ENCODE results near the gene STEAP1B.

Gene STEAP1B

DNA sequence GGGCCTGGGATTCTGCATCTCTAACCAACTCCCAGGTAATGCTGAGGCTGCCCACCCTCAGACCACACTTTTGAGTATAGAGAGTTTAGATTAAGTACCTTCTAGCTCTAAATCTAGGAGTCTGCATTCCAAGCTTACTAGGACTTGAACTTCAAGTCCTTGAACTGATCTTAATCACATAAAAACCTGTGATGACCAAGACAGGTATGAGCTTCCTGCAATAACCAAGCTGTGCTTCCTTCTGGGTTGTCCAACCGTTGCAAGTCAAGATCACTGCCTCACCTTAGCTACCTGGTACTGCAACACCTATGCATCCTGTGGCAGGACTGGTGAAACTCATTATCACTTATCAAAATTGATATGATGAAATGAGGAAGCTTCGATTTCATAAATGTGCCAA lies 110.1 kb downstream of the STEAP1B start:
- Histone ChIP-seq H3K4me3 (no peak overlapping the region), H3K9ac (no peak overlapping the region), H3K27me3 (no peaks in the 10 kb centered on the region), H3K4me2 (peak overlapping the region; percentile 72; the same call in 1 of the 2 replicates), H4K20me1 (no peaks in the 10 kb centered on the region), H3K9me3 (peaks cover 16% of the 10 kb centered on the region), H3K27ac (peak overlapping the region; percentile 18; the same call in 1 of the 2 replicates), H3K4me1 (peaks cover 52% of the 10 kb centered on the region), H3K36me3 (no peaks in the 10 kb centered on the region)
- TF ChIP-seq Cebpa-rat (IDR thresholded peaks at IDR 0.05): no peak

DNA sequence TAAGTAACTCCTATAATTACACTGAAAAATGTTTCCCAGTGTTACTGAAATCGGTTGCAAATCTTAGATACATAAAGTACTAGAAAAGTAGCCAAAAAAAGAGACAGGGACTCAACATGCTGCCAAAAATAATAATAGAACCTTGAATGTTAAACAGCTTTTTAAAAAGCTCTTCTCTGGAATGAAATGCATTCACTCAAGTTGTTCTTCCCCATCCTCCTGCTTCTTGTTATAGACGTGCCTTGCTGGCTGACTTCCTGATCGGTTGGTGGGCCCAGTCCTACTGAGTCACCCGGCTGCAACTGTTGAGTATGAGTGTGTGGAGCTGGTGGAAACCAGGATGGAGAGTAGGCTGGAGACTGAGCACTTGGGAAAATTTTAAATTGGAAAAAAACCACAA lies 112.4 kb downstream of the STEAP1B start:
- Histone ChIP-seq H3K27me3 (no peaks in the 10 kb centered on the region), H3K9me3 (peaks cover 20% of the 10 kb centered on the region), H3K4me2 (peak overlapping the region; percentile 72), H4K20me1 (no peaks in the 10 kb centered on the region), H3K9ac (0 out of 2 replicates have a peak overlapping the region, but pooled peaks have one; percentile 23), H3K36me3 (no peaks in the 10 kb centered on the region), H3K4me1 (peaks cover 54% of the 10 kb centered on the region), H3K4me3 (no peak overlapping the region; the same call in 1 of the 2 replicates), H3K27ac (peak overlapping the region; percentile 74)
- no peak for TF ChIP-seq Cebpa-rat (IDR thresholded peaks at IDR 0.05)

DNA sequence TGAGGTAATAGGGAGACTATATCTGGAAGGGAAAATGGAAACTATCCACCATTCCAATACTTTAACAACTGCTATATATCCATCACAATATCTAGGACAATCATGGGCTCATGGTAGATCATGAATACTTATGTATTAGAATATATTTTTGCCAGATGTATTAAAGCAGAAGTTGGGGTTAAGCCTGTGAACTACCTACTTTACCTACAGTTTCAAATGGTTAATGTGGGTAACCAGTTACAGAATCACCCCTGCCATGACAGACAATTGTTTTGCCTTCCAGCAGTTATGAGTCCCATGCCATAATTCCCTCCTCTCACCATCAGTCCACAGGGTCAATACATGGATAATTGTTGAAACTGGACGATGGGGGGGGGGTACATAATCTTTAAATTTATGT lies 113.1 kb downstream of the STEAP1B start:
- TF ChIP-seq Cebpa-rat (IDR thresholded peaks at IDR 0.05): no peak
- H3K4me3 ChIP-seq: no peak overlapping the region
- no peaks in the 10 kb centered on the region for H3K27me3 ChIP-seq
- peaks cover 20% of the 10 kb centered on the region for H3K9me3 ChIP-seq
- H3K27ac ChIP-seq: no peak overlapping the region
- H3K4me1 ChIP-seq: peaks cover 54% of the 10 kb centered on the region
- H3K9ac ChIP-seq: no peak overlapping the region
- peak overlapping the region; percentile 17; the same call in 1 of the 2 replicates for H3K4me2 ChIP-seq
- H3K36me3 ChIP-seq: no peaks in the 10 kb centered on the region
- H4K20me1 ChIP-seq: no peaks in the 10 kb centered on the region

DNA sequence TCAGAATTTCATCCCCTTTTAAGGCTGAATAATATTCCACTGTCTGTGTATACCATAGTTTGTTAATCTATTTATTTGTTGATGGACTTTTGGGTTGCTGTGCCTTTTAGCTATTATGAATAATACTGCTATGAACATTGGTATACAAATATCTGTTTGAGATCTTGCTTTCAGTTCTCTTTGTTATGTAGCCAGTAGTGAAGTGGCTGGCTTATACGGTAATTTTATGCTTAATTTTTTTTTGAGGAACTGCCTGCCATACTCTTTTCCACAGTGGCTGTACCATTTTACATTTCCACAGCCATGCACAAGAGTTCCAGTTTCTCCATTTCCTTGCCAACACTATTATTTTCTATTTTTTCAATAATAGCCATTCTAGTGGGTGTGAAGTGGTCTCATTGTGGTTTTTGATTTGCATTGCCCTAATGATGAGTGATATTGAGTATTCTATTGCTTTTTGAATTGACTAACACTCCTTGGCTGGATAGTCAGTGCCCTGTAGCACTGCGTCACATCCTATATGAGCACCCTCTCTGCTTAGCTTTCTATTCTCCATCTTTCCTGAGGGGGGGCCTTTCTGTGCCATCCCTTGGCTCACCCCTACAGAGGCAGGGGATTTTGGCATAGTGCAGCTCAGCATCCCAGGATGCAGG lies 113.7 kb downstream of the STEAP1B start:
- Histone ChIP-seq H3K9ac (no peak overlapping the region), H4K20me1 (no peaks in the 10 kb centered on the region), H3K4me1 (peaks cover 54% of the 10 kb centered on the region), H3K27me3 (no peaks in the 10 kb centered on the region), H3K4me2 (no peak overlapping the region), H3K27ac (no peak overlapping the region), H3K36me3 (no peaks in the 10 kb centered on the region), H3K9me3 (peaks cover 20% of the 10 kb centered on the region), H3K4me3 (no peak overlapping the region)
- TF ChIP-seq Cebpa-rat (IDR thresholded peaks at IDR 0.05): no peak

DNA sequence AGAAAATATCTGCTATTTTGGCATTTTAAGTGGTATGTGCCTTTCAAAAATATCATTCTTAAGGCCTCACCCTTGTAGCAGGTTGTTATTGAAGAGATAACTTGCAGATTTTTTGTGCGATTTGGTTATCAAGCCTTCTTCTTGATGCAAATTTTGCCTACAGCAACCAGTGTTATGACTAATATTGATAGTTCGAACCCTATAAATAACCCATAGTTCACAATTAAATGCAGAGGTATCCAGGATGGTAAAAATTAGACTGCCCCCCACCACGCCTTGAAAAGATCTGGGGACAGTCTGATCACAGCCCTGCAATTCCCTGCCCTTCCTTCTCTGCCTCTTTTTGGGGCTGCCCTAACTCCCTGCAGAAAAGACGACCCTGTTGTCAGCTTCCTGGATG lies 114.7 kb downstream of the STEAP1B start:
- peaks cover 49% of the 10 kb centered on the region for H3K4me1 ChIP-seq
- no peak overlapping the region for H3K27ac ChIP-seq

DNA sequence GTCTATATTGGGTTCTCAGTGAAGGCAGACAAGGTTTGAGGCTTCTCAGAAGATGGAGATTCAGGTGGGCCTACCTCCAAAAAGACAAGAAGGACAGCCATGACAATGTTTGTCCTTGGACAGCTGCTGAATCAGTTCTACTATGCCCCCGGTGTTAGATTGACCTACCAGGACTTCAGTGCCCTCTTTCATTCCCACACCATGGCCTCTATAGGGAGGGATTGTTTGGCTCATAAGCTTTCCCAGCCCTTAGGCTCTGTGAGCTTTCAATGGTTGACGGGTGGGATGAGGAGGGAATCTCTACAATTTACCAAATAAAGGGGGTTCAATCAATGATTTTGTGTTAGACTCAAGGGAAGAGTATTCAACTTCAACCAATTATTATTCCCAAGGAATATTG lies 119.7 kb downstream of the STEAP1B start:
- Histone ChIP-seq H3K4me1 (peaks cover 9% of the 10 kb centered on the region), H4K20me1 (no peaks in the 10 kb centered on the region)
- TF ChIP-seq Cebpa-rat (IDR thresholded peaks at IDR 0.05): no peak

More for the DNA sequence above, 114.7 kb downstream of the STEAP1B start:
- Histone ChIP-seq H4K20me1 (no peaks in the 10 kb centered on the region), H3K36me3 (no peaks in the 10 kb centered on the region), H3K4me3 (no peak overlapping the region), H3K9ac (no peak overlapping the region), H3K9me3 (peaks cover 20% of the 10 kb centered on the region), H3K27me3 (no peaks in the 10 kb centered on the region), H3K4me2 (no peak overlapping the region)
- TF ChIP-seq Cebpa-rat (IDR thresholded peaks at IDR 0.05): no peak

DNA sequence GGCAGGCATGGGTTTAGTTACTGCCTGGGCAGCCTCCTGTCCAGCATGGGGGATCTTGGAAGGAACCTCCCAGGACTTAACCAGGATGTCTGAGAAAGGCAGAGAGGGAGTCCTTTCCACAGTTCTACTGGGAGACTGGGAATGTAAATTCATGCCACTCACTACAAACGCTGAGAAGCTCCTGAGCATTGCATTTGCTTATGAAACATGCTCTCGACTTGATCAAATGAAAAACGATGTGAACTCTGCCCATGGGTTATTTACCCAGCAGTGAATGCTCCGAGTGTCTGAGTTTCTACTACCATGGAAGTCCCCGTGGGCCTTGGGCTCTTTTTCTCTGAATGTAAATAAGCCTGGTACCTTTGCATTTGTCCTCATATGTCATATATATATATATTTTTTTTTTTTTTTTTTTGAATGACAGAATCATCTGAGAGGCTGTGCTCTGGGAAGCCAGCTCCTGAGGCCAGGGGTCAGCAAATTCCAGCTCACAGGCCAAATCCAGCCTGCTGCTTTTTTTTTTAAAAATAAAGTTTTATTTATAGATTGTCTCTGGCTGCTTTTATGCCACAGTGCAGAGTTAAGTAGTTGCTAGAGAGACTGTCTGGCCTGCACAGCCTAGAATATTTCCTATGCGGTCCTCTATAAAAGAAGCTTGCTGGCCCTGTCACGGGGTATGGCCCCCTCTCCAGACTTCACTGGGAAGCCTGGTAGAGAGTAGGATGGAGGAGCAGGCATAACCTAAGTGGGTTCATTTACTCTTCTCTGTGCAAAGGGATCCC lies 121.6 kb downstream of the STEAP1B start:
- H3K4me1 ChIP-seq: peaks cover 4% of the 10 kb centered on the region
- H3K27me3 ChIP-seq: no peaks in the 10 kb centered on the region
- H3K9ac ChIP-seq: no peak overlapping the region
- no peak overlapping the region for H3K27ac ChIP-seq
- H3K36me3 ChIP-seq: no peaks in the 10 kb centered on the region
- TF ChIP-seq Cebpa-rat (IDR thresholded peaks at IDR 0.05): no peak
- no peak overlapping the region for H3K4me3 ChIP-seq
- H3K4me2 ChIP-seq: no peak overlapping the region
- 0 out of 2 replicates have a peak, but pooled peaks cover 4% of the 10 kb centered on the region for H3K9me3 ChIP-seq
- H4K20me1 ChIP-seq: no peaks in the 10 kb centered on the region

More for the DNA sequence above, 119.7 kb downstream of the STEAP1B start:
- no peaks in the 10 kb centered on the region for H3K36me3 ChIP-seq
- H3K9me3 ChIP-seq: 0 out of 2 replicates have a peak, but pooled peaks cover 5% of the 10 kb centered on the region
- H3K27ac ChIP-seq: no peak overlapping the region
- H3K9ac ChIP-seq: no peak overlapping the region
- H3K4me3 ChIP-seq: no peak overlapping the region
- H3K27me3 ChIP-seq: no peaks in the 10 kb centered on the region
- no peak overlapping the region for H3K4me2 ChIP-seq

DNA sequence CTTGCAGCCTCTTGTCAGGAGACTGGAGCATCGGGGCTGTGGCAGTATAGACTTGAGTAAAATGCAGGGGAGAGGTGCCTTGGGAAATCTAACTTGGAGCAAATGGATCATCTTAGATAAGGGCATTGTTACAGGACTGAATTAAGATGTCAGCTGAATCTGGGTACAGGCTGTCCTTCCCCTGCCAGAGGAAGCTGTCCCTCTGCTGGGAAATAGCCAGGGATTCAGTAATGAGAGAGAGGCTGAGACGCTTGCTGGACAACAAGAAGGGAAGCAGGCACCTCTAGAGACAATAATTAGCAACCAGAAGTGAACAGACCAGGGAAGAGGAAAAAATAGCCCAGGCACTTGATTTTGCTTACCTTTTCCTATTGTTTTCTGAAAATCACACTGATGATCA lies 122.3 kb downstream of the STEAP1B start:
- H3K4me2 ChIP-seq: no peak overlapping the region
- no peaks in the 10 kb centered on the region for H4K20me1 ChIP-seq
- no peaks in the 10 kb centered on the region for H3K36me3 ChIP-seq
- H3K4me3 ChIP-seq: no peak overlapping the region
- no peak for TF ChIP-seq Cebpa-rat (IDR thresholded peaks at IDR 0.05)
- H3K27me3 ChIP-seq: no peaks in the 10 kb centered on the region
- H3K9me3 ChIP-seq: 0 out of 2 replicates have a peak, but pooled peaks cover 1% of the 10 kb centered on the region
- H3K4me1 ChIP-seq: peaks cover 7% of the 10 kb centered on the region; the same call in 1 of the 2 replicates
- H3K9ac ChIP-seq: no peak overlapping the region
- no peak overlapping the region for H3K27ac ChIP-seq

DNA sequence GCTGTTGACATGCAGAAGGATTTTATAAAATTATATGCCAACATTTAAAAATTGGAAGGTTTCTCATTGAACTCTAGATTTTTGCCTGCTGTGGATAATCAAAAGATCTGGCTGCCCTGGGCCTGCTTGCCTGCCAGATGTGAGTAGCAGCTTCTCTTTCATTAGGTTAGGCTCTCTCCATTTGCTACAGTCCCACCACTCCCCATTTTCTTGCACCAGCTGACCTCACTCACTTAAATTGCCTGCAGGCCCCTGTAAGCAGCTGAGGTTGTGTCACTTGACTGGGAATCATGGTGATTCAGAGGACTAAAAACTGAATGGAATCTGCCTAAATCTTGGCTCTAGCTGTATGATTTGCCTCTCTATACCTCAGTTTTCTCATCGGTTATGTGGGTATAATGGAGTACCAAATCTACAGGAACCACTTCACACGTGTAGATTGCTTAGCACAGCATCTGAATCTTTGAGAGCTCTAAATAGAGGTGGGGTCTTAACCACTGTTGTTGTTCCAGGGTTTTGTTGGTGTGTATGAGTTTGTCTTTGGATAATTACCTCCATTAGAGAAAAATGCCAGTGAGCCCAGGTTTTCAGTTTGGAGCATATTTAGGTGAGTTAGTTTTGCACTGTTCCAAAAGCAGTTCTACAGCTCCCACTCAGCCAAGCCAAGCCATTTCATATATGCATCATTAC lies 124.5 kb downstream of the STEAP1B start:
- Histone ChIP-seq H3K36me3 (no peaks in the 10 kb centered on the region), H3K9me3 (no peaks in the 10 kb centered on the region), H3K27me3 (no peaks in the 10 kb centered on the region), H3K27ac (no peak overlapping the region), H3K4me1 (peaks cover 7% of the 10 kb centered on the region; the same call in 1 of the 2 replicates), H4K20me1 (no peaks in the 10 kb centered on the region), H3K4me2 (no peak overlapping the region), H3K9ac (no peak overlapping the region), H3K4me3 (no peak overlapping the region)
- no peak for TF ChIP-seq Cebpa-rat (IDR thresholded peaks at IDR 0.05)
